HG03280 (cell line): ENCODE data around the gene ATG3.
"Not testable (repeated sequence)": the region's sequence is repeated elsewhere in the genome, so short reads cannot be mapped to it uniquely, and the experiment has no call there.

Experiments used
- ATAC-seq: cut with Tn5 transposase; IDR thresholded peaks from one replicate; pipeline ENCODE4 v1.9.1; 2021; ENCODE audit warnings: mild to moderate bottlenecking, moderate library complexity; ENCODE audit not compliant: unreplicated experiment

ATG3 gene

DNA sequence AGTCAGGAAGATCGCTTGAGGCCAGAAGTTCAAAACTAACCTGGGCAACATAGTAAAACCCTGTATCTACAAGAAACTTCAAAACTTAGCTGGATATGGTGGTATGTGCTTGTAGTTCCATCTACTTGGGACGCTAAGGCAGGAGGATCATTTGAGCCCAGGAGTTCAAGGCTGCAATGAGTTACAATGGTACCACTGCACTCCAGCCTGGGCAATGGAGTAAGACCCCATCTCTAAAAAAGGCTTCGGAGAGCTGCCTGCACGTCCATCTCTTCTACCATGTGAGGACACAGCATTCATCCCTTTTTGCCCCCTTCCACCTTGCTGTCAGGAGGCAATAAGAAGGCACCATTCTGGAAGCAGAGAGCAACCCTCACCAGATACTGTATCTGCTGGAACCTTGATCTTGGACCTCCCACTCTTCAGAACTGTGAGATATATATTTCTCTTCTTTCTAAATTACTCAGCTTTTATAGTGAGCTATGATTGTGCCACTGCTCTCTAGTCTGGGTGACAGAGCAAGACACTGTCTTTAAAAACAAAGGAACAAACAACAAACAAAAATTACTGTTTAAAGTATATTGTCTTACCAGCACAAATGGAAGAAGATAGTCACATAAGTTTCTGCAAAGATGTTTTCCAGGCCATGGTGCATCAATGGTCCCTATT lies 58.3 kb downstream of the ATG3 start:
- no peak for ATAC-seq

DNA sequence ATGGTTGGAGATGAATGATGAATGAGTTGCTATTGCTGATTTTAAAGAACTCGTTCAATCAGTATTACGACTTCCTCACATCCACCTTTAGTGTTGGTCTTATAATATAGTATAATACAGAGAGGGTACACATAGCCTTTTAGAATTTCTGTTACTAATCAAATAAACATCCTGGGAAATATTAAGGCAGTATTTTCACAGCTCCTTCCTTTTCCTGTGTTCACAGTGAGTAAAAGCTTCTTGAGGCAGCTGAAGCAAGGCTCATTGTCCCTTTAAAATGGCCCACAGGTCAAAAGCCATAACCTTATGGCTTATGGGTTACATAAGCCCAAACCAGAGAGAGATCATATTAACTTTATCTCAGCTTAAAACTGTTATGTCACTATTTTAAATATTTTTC lies 61.1 kb downstream of the ATG3 start:
- ATAC-seq: no peak

DNA sequence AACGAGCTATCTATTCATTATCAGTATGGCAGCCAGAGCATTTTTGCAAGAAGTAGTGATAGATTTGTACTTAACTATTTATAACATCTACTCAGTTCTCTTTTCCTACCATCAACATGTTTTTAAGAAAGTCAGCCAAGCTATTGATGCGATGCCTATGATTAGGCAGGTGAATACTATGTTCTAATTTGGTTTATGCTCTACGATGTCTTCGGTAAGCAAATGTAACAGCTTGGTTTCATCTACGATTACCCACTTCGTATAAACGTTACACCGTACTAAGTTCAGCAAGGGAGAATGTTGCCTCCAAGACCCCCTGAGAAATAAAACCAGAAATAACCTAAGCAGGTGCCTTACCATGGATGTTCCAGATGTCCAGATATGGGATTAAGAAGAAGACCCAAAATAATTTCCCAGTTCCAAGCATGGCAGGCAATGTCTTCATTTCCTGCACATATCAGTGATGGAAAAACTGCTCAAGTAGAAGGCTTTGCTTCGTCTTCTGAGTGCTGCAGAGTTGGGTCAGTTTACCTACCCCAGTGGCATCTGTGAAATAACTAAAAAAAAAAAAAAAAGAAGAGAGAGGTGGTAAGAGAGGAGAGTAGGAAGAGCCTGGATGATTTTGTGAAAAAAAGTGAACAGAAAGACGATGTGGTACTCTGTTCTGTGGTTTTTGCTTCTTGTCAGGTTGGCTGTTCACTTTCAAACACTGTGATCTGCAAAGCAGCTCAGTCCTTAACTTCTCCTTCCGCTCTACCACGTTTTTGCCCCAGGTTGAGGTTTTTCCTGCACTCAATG lies 62.6 kb downstream of the ATG3 start, which contains the start of gene BTLA:
TSS of gene BTLA (minus strand) at position 559 of the 798 bp plus-strand sequence. CDS start at position 445, 114 bp downstream.
- ATAC-seq: peak; percentile 45

DNA sequence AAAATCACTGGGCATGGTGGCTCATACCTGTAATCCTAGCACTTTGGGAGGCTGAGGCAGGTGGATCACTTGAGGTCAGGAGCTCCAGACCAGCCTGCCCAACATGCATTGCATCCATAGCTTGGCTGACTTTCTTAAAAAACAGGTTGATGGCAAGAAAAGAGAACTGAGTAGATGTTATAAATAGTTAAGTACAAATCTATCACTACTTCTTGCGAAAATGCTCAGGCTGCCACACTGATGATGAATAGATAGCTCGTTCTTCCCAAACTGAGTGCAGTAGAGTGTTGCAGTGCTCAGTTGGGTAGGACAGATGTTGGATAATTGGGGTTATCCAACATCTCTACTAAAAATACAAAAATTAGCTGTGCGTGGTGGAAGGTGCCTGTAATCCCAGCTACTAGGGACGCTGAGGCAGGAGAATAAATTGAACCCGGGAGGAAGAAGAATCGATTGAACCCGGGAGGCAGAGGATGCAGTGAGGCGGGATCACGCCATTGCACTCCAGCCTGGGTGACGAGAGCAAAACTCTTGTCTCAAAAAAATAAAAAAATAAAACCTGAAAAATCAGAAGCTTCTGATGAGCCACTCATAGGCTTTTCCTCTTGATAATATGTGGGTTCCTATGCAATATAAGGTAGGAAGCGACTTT lies 63.7 kb downstream of the ATG3 start:
- no peak for ATAC-seq

DNA sequence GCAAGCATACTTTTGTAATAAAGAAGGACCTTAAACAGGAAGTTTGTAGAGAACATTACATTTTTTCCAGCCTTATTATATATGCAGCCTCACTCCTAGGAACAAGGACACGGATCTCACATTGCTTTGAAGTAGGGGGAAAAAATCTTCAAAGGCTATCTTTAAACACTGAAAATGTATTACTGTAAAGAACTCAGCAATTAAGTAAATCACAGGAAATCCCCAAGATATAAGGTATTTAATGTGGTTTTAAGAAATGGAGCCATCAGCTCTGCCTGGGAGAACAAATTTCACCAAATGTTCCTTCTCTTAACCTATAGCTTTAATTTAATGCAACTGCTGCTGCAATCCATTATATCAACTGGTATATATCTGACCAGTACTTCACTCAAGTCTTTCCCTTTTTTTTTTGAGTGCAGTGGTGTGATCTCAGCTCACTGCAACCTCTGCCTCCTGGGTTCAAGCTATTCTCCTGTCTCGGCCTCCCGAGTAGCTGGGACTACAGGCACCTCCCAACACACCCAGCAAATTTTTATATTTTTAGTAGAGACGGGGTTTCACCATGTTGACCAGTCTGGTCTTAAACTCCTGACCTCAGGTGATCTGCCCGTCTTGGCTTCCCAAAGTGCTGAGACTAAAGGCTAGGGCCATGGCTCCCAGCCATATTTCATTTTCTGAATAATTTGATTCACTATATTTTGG lies 65.2 kb downstream of the ATG3 start:
- ATAC-seq: no peak

DNA sequence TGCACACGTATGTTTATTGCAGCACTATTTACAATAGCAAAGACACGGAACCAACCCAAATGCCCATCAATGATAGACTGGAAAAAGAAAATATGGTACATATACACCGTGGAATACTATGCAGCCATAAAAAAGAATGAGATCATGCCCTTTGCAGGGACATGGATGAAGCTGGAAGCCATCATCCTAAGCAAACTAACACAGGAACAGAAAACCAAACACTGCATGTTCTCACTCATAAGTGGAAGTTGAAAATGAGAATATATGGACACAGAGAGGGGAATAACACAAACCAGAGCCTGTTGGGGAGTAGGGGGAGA lies 67.4 kb downstream of the ATG3 start:
- ATAC-seq: not testable (repeated sequence)

DNA sequence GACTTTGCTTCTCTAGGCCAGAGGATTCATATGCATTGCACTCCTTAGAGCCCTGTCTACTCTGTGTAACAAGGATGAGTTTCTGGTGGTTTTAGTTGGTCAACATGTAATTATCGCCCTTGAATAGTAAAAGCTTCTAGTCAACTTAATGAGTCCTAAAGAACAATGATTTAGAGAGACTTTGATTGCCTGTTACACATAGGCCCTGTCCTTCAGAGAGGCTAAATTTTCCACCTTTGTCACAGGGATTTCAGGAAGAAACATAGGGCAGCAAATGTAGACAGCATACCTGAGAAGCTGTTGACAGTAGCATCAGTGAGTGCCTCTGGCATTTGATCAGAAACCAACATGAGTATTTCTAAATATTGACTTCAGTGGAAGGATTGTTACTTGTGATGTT lies 69.6 kb downstream of the ATG3 start:
- no peak for ATAC-seq

DNA sequence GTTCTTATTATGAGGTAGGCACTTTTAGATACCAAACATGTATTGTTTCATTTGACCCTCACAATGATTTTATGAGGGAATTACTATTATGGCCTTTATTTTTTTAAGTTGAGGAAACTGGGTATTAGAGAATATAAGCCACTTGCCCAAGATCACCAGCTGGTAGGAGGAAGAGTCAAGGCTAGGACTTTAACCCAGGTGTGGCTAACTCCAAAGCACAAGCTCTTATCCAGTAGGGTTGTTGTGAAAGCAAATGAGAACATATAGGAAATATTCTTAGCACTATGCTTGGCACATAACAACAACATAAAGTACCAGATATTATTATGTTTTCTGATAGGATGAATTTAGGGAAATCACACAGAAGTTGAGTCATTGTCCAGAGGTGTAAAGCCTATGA lies 70.4 kb downstream of the ATG3 start:
- ATAC-seq: no peak

DNA sequence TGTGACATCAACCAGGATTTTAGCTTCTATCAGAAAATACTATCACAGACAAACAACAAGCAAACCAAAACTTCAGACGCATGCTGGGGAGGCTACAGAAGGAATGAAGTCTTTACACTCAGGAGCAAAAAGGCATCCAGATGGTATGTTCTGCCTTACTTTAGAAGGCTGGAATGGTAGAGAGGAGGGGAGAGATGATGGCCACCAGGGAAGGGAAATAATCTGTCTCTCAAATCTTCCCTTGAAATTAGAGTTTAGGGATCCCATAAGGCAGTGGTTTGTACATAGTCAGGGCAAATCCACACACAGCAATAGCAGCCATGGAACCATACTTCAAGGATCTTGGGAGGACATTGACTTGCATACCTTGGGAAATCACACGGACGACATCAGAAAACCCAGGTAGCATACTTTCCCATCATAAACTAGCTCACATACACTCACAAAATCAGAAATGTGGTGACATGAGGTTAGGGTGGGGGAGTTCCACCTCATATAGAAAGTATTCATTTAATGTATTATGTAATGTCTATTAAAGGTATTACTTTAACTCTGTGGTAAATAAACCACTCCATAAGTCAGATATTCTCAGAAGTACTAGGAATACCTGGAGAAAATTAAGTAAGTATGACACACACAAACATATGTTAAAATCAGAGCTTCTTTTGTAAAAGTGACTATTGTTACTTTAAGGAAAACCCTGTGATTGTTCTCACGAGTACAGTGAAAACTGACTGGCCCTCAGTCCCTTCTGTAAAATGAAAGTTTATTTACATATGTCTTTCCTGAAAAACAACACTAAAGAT lies 71.9 kb downstream of the ATG3 start:
- peak; percentile 46 for ATAC-seq

DNA sequence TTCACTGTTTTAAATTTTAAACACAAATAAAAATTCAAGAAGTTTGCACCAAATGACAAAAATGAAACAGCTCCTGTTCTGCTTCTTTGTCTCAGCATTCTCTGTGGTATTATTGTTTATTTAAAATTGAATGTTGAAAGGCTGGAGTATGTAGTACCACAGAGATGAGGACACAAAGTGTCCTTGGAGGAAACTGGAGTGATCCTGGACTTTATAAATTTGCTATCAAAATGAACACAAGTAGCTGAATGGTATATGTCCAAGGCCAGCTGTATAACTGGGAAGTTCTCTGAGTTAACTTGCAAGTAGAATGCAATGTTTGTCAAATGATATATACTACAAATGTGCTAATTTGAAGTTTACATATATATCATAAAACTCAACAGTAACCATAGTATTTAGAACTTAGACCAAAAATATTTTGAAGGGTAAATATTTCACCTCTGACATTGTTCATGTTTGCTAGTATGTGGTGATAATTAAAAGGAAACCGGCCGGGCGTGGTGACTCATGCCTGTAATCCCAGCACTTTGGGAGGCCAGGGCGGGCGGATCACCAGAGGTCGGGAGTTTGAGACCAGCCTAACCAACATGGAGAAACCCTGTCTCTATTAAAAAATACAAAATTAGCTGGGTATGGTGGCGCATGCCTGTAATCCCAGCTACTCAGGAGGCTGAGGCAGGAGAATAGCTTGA lies 74.8 kb downstream of the ATG3 start:
- ATAC-seq: no peak

DNA sequence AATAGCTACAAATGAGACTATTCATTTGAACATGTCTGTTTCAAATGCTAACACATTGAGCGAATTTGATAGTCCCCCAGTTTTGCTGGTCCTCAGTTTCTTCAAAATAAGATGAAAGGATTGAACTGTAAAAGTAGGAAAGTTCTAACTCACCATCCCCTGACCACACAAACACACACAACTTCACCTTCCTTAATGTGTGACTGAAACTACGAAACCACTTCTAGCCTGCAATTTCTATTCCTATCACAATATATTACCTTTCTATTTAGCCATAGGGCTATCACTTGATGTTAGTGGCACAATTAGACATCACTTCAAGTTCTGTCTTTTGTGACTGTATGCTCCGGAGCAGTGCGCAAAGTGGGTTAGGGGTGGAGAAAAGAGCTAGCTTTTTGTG lies 77.4 kb downstream of the ATG3 start:
- ATAC-seq: no peak

DNA sequence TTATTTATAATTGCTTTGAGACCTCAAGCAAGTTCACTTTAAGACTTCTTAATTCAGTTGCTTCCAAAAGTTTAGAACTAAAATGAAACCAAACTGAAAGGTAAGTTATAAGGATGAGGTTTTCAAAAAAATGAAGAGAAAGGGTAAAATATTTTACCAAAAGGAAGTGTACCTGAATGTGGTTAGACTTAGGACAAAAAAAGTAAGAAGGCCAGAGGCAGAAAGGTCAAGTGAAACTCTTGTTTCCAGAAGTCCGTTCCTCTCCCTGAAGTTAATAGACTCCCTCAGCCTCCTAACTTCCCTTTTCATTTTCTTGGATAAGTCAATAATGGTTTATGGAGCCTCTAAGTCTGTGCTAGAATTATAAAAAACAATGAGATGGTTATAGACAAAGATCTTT lies 79.1 kb downstream of the ATG3 start:
- ATAC-seq: peak; percentile 55
